GM12878 (cell line): Measurements from ENCODE around the gene CDK17. TPM values are rescaled to one million over a fixed set of nuclear protein-coding genes. Genes with fewer than 3 reads are reported as not detected.
A peak's percentile ranks its signal among the peaks of the same experiment; 100 is the strongest.

Experiments used
- ATAC-seq: fragments of 200-7000 bp; cut with Tn5 transposase; 3 replicates; pipeline ENCODE4 v1.9.1; 2020; ENCODE audit warnings: mild to moderate bottlenecking, moderate library complexity
- BruUV-seq: library from RNA; stranded (reverse); fragments of 400-500 nt; replicated peaks from 2 replicates; lab custom pipeline; 2021; lab: Mats Ljungman, UMichigan
- CTCF ChIA-PET: fragments of 300-600 bp; sonication (Branson Sonifier 250); formaldehyde crosslinking; extraction: SDS; loops from one replicate; lab custom pipeline; 2021; ENCODE audit warnings: inconsistent platforms; lab: Yijun Ruan, JAX
- POLR2A ChIA-PET: fragments of 350-600 bp; formaldehyde crosslinking; extraction: SDS; loops from one replicate; lab custom pipeline; 2021; ENCODE audit warnings: inconsistent platforms; lab: Charles Lee
- RAD21 ChIA-PET: fragments of 300-600 bp; sonication (Branson Sonifier 250); formaldehyde crosslinking; loops from one replicate; lab custom pipeline; 2023; ENCODE audit warnings: antibody characterized with exemption; ENCODE audit not compliant: unreplicated experiment; lab: Charles Lee
- SMC1A ChIA-PET: fragments of 300-600 bp; sonication (Branson Sonifier 250); formaldehyde crosslinking; loops from one replicate; lab custom pipeline; 2023; ENCODE audit not compliant: unreplicated experiment, uncharacterized antibody; lab: Charles Lee
- DNase-seq: peaks from one replicate; pipeline ENCODE4 v3.0.0-alpha.2; 2011; ENCODE audit warnings: low read depth, low spot score
- FAIRE-seq: peaks from 3 replicates; lab custom pipeline; 2011; peaks lifted over from hg19 to GRCh38; lab: Jason Lieb, UNC
- H2AFZ ChIP-seq: 2 replicates; pipeline ENCODE4 v1.6.0; 2011; ENCODE audit warnings: low read depth, low read length, control low read depth; ENCODE audit not compliant: control insufficient read depth
- H3K27ac ChIP-seq: 2 replicates; pipeline ENCODE4 v1.5.1; 2011; ENCODE audit warnings: control low read depth; ENCODE audit not compliant: control insufficient read depth, insufficient read depth
- H3K27me3 ChIP-seq, 2 experiments: replicated peaks in 1 of 2; 2 replicates each; pipeline versions ENCODE4 v1.6.0 to v1.6.1; 2011; ENCODE audit warnings: low read length in 1 of 2; ENCODE audit not compliant: control insufficient read depth in 2 of 2, insufficient read depth in 2 of 2
- H3K36me3 ChIP-seq, 2 experiments: 2 replicates each; pipeline ENCODE4 v1.5.1; 2011; ENCODE audit warnings: low read length in 1 of 2; ENCODE audit not compliant: control insufficient read depth in 2 of 2, insufficient read depth in 2 of 2
- H3K4me1 ChIP-seq: 2 replicates; pipeline ENCODE4 v1.6.1; 2011; ENCODE audit warnings: mild to moderate bottlenecking, low read length, moderate library complexity, mixed read lengths; ENCODE audit not compliant: control insufficient read depth, insufficient read depth
- H3K4me2 ChIP-seq: 2 replicates; pipeline ENCODE4 v1.6.0; 2011; ENCODE audit warnings: control low read depth; ENCODE audit not compliant: control insufficient read depth, insufficient read depth
- H3K4me3 ChIP-seq: fragments of 200-600 bp; sonication (generic); 2 replicates; pipeline ENCODE4 v1.5.1; 2016
- H3K79me2 ChIP-seq: 2 replicates; pipeline ENCODE4 v1.6.0; 2011; ENCODE audit warnings: low read length; ENCODE audit not compliant: control insufficient read depth, insufficient read depth
- H3K9ac ChIP-seq: 2 replicates; pipeline ENCODE4 v1.8.0; 2011; ENCODE audit warnings: low read length, control low read depth, mixed read lengths; ENCODE audit not compliant: control insufficient read depth, insufficient read depth
- H3K9me3 ChIP-seq: replicated peaks from 3 replicates; pipeline ENCODE4 v1.5.1; 2011; ENCODE audit warnings: mild to moderate bottlenecking, low read length; ENCODE audit not compliant: control insufficient read depth, insufficient read depth
- H4K20me1 ChIP-seq: 2 replicates; pipeline ENCODE4 v1.6.0; 2011; ENCODE audit not compliant: control insufficient read depth, insufficient read depth
- ATF2 ChIP-seq: IDR thresholded peaks from 2 replicates; pipeline ENCODE4 v1.6.1; 2012; ENCODE audit warnings: low read length, inconsistent platforms
- BCL11A ChIP-seq: IDR thresholded peaks from 2 replicates; pipeline ENCODE4 v1.6.1; 2011; ENCODE audit warnings: low read depth, low read length
- BCL3 ChIP-seq: IDR thresholded peaks from 2 replicates; pipeline ENCODE4 v1.6.1; 2011; ENCODE audit warnings: borderline replicate concordance, low read depth, mild to moderate bottlenecking, moderate library complexity, low read length; ENCODE audit not compliant: insufficient read depth, poor library complexity, severe bottlenecking
- CBFB ChIP-seq: IDR thresholded peaks from 2 replicates; pipeline ENCODE4 v1.6.1; 2016; ENCODE audit warnings: antibody characterized with exemption, low read depth
- DPF2 ChIP-seq: fragments of 450-650 bp; IDR thresholded peaks from 2 replicates; pipeline ENCODE4 v1.6.1; 2017; ENCODE audit warnings: mild to moderate bottlenecking
- HDAC2 ChIP-seq: fragments of 200-600 bp; sonication (generic); IDR thresholded peaks from 2 replicates; pipeline ENCODE4 v1.6.1; 2017
- IKZF1 ChIP-seq: fragments of 450-650 bp; conservative IDR thresholded peaks from 2 replicates; pipeline ENCODE4 v1.6.1; 2017; ENCODE audit warnings: antibody characterized with exemption, mild to moderate bottlenecking
- IKZF2 ChIP-seq, 2 experiments: fragments of 450-650 bp; IDR thresholded peaks; 2 replicates each; pipeline ENCODE4 v1.6.1; 2017; ENCODE audit warnings: mild to moderate bottlenecking in 2 of 2, moderate library complexity in 2 of 2
- JUNB ChIP-seq: IDR thresholded peaks from 2 replicates; pipeline ENCODE4 v1.6.1; 2016; ENCODE audit warnings: antibody characterized with exemption, mild to moderate bottlenecking
- KDM1A ChIP-seq: fragments of 200-600 bp; sonication (generic); IDR thresholded peaks from 2 replicates; pipeline ENCODE4 v1.6.1; 2016; ENCODE audit warnings: borderline replicate concordance
- NFIC ChIP-seq: IDR thresholded peaks from 2 replicates; pipeline ENCODE4 v1.6.1; 2012; ENCODE audit warnings: low read depth, mild to moderate bottlenecking, inconsistent platforms, low read length, moderate library complexity
- NFXL1 ChIP-seq: fragments of 450-650 bp; IDR thresholded peaks from 2 replicates; pipeline ENCODE4 v1.6.1; 2017; ENCODE audit warnings: antibody characterized with exemption, mild to moderate bottlenecking, borderline replicate concordance
- PAX5 ChIP-seq: IDR thresholded peaks from 2 replicates; pipeline ENCODE4 v1.6.1; 2011; ENCODE audit warnings: low read depth, low read length, borderline replicate concordance
- RUNX3 ChIP-seq: IDR thresholded peaks from 2 replicates; pipeline ENCODE4 v1.6.1; 2012; ENCODE audit warnings: low read length, inconsistent platforms
- SKIL ChIP-seq: fragments of 450-650 bp; IDR thresholded peaks from 2 replicates; pipeline ENCODE4 v1.6.1; 2017; ENCODE audit warnings: mild to moderate bottlenecking, low read depth, inconsistent platforms; ENCODE audit not compliant: poor library complexity, severe bottlenecking
- SPI1 ChIP-seq: IDR thresholded peaks from 2 replicates; pipeline ENCODE4 v1.6.1; 2011; ENCODE audit warnings: low read depth, mild to moderate bottlenecking, low read length, moderate library complexity, borderline replicate concordance; ENCODE audit not compliant: insufficient read depth
- STAT1 ChIP-seq: fragments of 450-650 bp; conservative IDR thresholded peaks from 2 replicates; pipeline ENCODE4 v1.6.1; 2014; ENCODE audit warnings: antibody characterized with exemption, mild to moderate bottlenecking
- YY1 ChIP-seq: IDR thresholded peaks from 2 replicates; pipeline ENCODE4 v1.6.1; 2011; ENCODE audit warnings: low read depth, mild to moderate bottlenecking, low read length
- WGBS: methylation state at CpG from one replicate; pipeline ENCODE4 v1.1.6; 2016; ENCODE audit warnings: low lambda C conversion rate; ENCODE audit not compliant: insufficient replicate concordance, insufficient coverage; ENCODE audit errors: missing lambda C conversion rate; 5-methylcytosine and 5-hydroxymethylcytosine counted together
- in situ Hi-C: fragments of 300-500 bp; cut with MboI; formaldehyde crosslinking; loops from 9 replicates; pipeline ENCODE4 v1.14.3; 2018; ENCODE audit warnings: mixed read lengths
- intact Hi-C: fragments of 100-400 bp; cut with micrococcal nuclease; formaldehyde crosslinking; loops from one replicate; pipeline ENCODE4 v1.14.2; 2022; ENCODE audit not compliant: unreplicated experiment
- polyA plus RNA-seq, 11 experiments: library from polyadenylated mRNA; depleted of rRNA in 4 of 11; unstranded in 6 of 11; stranded (reverse) in 5 of 11; fragments of >200 nt; fragmentation: Nextera tagmentation in 4 of 11; fragmentation: Illumina TruSeq in 1 of 11; extraction: Ambion mirVana in 4 of 11; extraction: Trizol in 1 of 11; gene quantifications; 1 replicate in 1 of 11; 2 replicates in 10 of 11; pipeline versions ENCODE4 v1.2.1 to v1.2.3, GENCODE V29; 2011 to 2016; ENCODE audit warnings: inconsistent platforms in 2 of 11, missing spikeins in 2 of 11, low read depth in 1 of 11
- total RNA-seq, 4 experiments: library from RNA; depleted of rRNA in 3 of 4; stranded (reverse); fragments of >200 nt in 3 of 4; fragmentation: Illumina TruSeq in 1 of 4; extraction: Trizol in 1 of 4; gene quantifications; 2 replicates each; pipeline versions ENCODE4 v1.2.1 to v1.2.3, GENCODE V29; 2013 to 2021

The CDK17 gene
- total and polyA plus RNA-seq, 10 of the 15 experiments (the other 5 are each of a cell fraction or from before 2014, with no cell fraction given): 5.6 to 45.6 (median 18.3) TPM

- H4K20me1 ChIP-seq: no peaks in the 10 kb centered on the region
- intact Hi-C loops: loop anchor here (5.0 kb wide), 1 partner anchor 38 kb away; no protein-coding TSS in a partner anchor
- CTCF ChIA-PET: interaction anchor here (0.6 to 1.6 kb wide), 3 partner anchors 22 to 972 kb away, joined by 4 to 7 read pairs (median 5); no protein-coding TSS in a partner anchor
- TF ChIP-seq JUNB (peak; percentile 64), YY1 (no peak), CBFB (0 out of 2 replicates have a peak, but pooled peaks have one; percentile 25), KDM1A (no peak), HDAC2 (no peak), BCL3 (no peak), NFIC (peak; percentile 65), IKZF1 (0 out of 2 replicates have a peak, but pooled peaks have one; percentile 10), NFXL1 (no peak), RUNX3 (peak; percentile 81), SPI1 (peak; percentile 70), PAX5 (peak; percentile 61; the same call in 1 of the 2 replicates), SKIL (peak; percentile 62), BCL11A (0 out of 2 replicates have a peak, but pooled peaks have one; percentile 34), STAT1 (no peak), IKZF2 (IDR thresholded peaks at IDR 0.05) (0 out of 4 replicates have a peak, but pooled peaks of 1 of the 2 experiments have one; percentile 16), DPF2 (0 out of 2 replicates have a peak, but pooled peaks have one; percentile 20), ATF2 (0 out of 2 replicates have a peak, but pooled peaks have one; percentile 22)
Measured at GRCh38 chr12:96419576-96420276, 19.5 kb upstream of the CDK17 start.

More at GRCh38 chr12:96419576-96420276, 19.5 kb upstream of the CDK17 start:
- peak; percentile 35 for DNase-seq
- Histone ChIP-seq H2AFZ (no peak overlapping the region), H3K4me3 (no peak overlapping the region), H3K9me3 (no peaks in the 10 kb centered on the region), H3K27ac (no peak overlapping the region), H3K9ac (no peak overlapping the region), H3K27me3 (no peaks in the 10 kb centered on the region), H3K4me1 (peaks cover 25% of the 10 kb centered on the region), H3K4me2 (peak overlapping the region; percentile 2; the same call in 1 of the 2 replicates), H3K36me3 (no peaks in the 10 kb centered on the region), H3K79me2 (no peaks in the 10 kb centered on the region)
- POLR2A ChIA-PET: interaction anchor here (0.5 kb wide), 1 partner anchor 28 kb away, joined by 4 read pairs; no protein-coding TSS in a partner anchor
- peak; percentile 85 for ATAC-seq
- in situ Hi-C loops: no loop called here
- RAD21 ChIA-PET: interaction anchor here (0.9 to 1.7 kb wide), 6 partner anchors 12 to 97 kb away, joined by 3 to 9 read pairs (median 4); partner anchors contain the start of gene CDK17
- peak; percentile 68 for FAIRE-seq
- SMC1A ChIA-PET: interaction anchor here (0.9 to 4.0 kb wide), 10 partner anchors 12 to 202 kb away, joined by 3 to 19 read pairs (median 4); partner anchors contain the start of gene CDK17
- BruUV-seq: no TSS peak
- 3% methylated on average over 5 of the region's 5 CpGs for WGBS
